ENCODE measurements around the gene NLRP1. TPM values are rescaled to one million over a fixed set of nuclear protein-coding genes. Genes with fewer than 3 reads are reported as not detected.

NLRP1 gene
- total and polyA plus RNA-seq, 7 experiments from 2014 or later = 27.7 to 360 (median 241) TPM

- POLR2A ChIA-PET = interaction anchor here (2.6 kb wide), 1 partner anchor 9 kb away, joined by 9 read pairs; a partner anchor contains a TSS
- no peak overlapping the region for H3K4me3 Mint-ChIP-seq
- H3K4me1 Mint-ChIP-seq = peaks cover 17 to 28% (median 24%) of the 10 kb centered on the region in 7 donors
These were observed 75.5 kb downstream of the NLRP1 start for GRCh38 chr17:5508810-5509209.

GRCh38 chr17:5506307-5506706 is 78.0 kb downstream of the NLRP1 start:
- Mint-ChIP-seq H3K36me3 (peaks cover 7 to 43% (median 24%) of the 10 kb centered on the region in 5 donors), H3K27ac (no peak overlapping the region)

More at GRCh38 chr17:5508810-5509209, 75.5 kb downstream of the NLRP1 start:
- intact Hi-C loops (cut with micrococcal nuclease) = no loop called here
- peaks cover 0 to 36% (median 0%) of the 10 kb centered on the region in 3 experiments for H3K36me3 ChIP-seq (ENCODE audit: control insufficient read depth in 2 of 3, insufficient read depth in 3 of 3, low read length in 3 of 3)
- no peak overlapping the region for H3K27ac ChIP-seq (ENCODE audit: low read depth, low read length)
- no peak for DNase-seq
- CTCF ChIA-PET = no interaction called here
- peaks cover 0 to 7% (median 0%) of the 10 kb centered on the region in 11 donors for H3K9me3 Mint-ChIP-seq
- peak overlapping the region in 4 of 9 donors; percentile 9 to 75 (median 42) for H3K27ac Mint-ChIP-seq
- peaks cover 4 to 52% (median 39%) of the 10 kb centered on the region in 5 donors for H3K36me3 Mint-ChIP-seq
- H3K27me3 ChIP-seq (ENCODE audit: control insufficient read depth in 2 of 2, insufficient read depth in 2 of 2, low read length in 2 of 2) = no peaks in the 10 kb centered on the region
- no peak for ATAC-seq
- no peak overlapping the region for H3K4me3 ChIP-seq (ENCODE audit: low read length)
- H3K9me3 ChIP-seq (ENCODE audit: control insufficient read depth in 2 of 3, low read length in 3 of 3) = no peaks in the 10 kb centered on the region
- H3K27me3 Mint-ChIP-seq = no peaks in the 10 kb centered on the region
- H3K4me1 ChIP-seq (ENCODE audit: control insufficient read depth in 2 of 2, insufficient read depth in 2 of 2, low read length in 2 of 2) = peaks cover 13 to 21% of the 10 kb centered on the region in 2 donors

GRCh38 chr17:5502552-5502951 is 81.8 kb downstream of the NLRP1 start:
- Mint-ChIP-seq H3K4me3 (peak overlapping the region in 1 of 10 donors; percentile 17), H3K27ac (peak overlapping the region in 3 of 9 donors; percentile 21 to 80 (median 29)), H3K4me1 (peaks cover 7 to 30% (median 24%) of the 10 kb centered on the region in 7 donors), H3K27me3 (peaks cover 0 to 2% (median 0%) of the 10 kb centered on the region in 5 donors), H3K36me3 (peaks cover 7 to 33% (median 15%) of the 10 kb centered on the region in 5 donors), H3K9me3 (peaks cover 0 to 2% (median 0%) of the 10 kb centered on the region in 11 donors)
- H3K27ac ChIP-seq (ENCODE audit: low read depth, low read length) = no peak overlapping the region
- no peak overlapping the region for H3K4me3 ChIP-seq (ENCODE audit: low read length)
- H3K36me3 ChIP-seq (ENCODE audit: control insufficient read depth in 2 of 3, insufficient read depth in 3 of 3, low read length in 3 of 3) = peaks cover 0 to 32% (median 0%) of the 10 kb centered on the region in 3 experiments
- intact Hi-C loops (cut with micrococcal nuclease) = loop anchor here in 1 of 2 donors (5.0 kb wide), 2 partner anchors 80 to 1140 kb away; partner anchors contain the start of genes KIAA0753, NLRP1 and TXNDC17
- DNase-seq (no peak), ATAC-seq (no peak)
- no peaks in the 10 kb centered on the region for H3K9me3 ChIP-seq (ENCODE audit: control insufficient read depth in 2 of 3, low read length in 3 of 3)
- no peaks in the 10 kb centered on the region for H3K27me3 ChIP-seq (ENCODE audit: control insufficient read depth in 2 of 2, insufficient read depth in 2 of 2, low read length in 2 of 2)
- ChIA-PET CTCF (no interaction called here), POLR2A (no interaction called here)
- H3K4me1 ChIP-seq (ENCODE audit: control insufficient read depth in 2 of 2, insufficient read depth in 2 of 2, low read length in 2 of 2) = peaks cover 0 to 6% of the 10 kb centered on the region in 2 donors

More at GRCh38 chr17:5506307-5506706, 78.0 kb downstream of the NLRP1 start:
- peaks cover 0 to 2% (median 0%) of the 10 kb centered on the region in 11 donors for H3K9me3 Mint-ChIP-seq
- no peaks in the 10 kb centered on the region for H3K27me3 Mint-ChIP-seq
- peaks cover 0 to 8% (median 4%) of the 10 kb centered on the region in 7 donors for H3K4me1 Mint-ChIP-seq
- no peak overlapping the region for H3K4me3 Mint-ChIP-seq
- intact Hi-C loops (cut with micrococcal nuclease) = no loop called here
- Histone ChIP-seq H3K4me1 (ENCODE audit: control insufficient read depth in 2 of 2, insufficient read depth in 2 of 2, low read length in 2 of 2) (peaks cover 0 to under 1% of the 10 kb centered on the region in 2 donors), H3K9me3 (ENCODE audit: control insufficient read depth in 2 of 3, low read length in 3 of 3) (no peaks in the 10 kb centered on the region), H3K27ac (ENCODE audit: low read depth, low read length) (no peak overlapping the region), H3K36me3 (ENCODE audit: control insufficient read depth in 2 of 3, insufficient read depth in 3 of 3, low read length in 3 of 3) (peaks cover 0 to 50% (median 0%) of the 10 kb centered on the region in 3 experiments), H3K4me3 (ENCODE audit: low read length) (no peak overlapping the region), H3K27me3 (ENCODE audit: control insufficient read depth in 2 of 2, insufficient read depth in 2 of 2, low read length in 2 of 2) (no peaks in the 10 kb centered on the region)
- DNase-seq = no peak
- ChIA-PET CTCF (interaction anchor here (0.7 kb wide), 2 partner anchors 931 to 1671 kb away, joined by 3 read pairs; no protein-coding TSS in a partner anchor), POLR2A (interaction anchor here (0.7 kb wide), 1 partner anchor 56 kb away, joined by 3 read pairs; no protein-coding TSS in a partner anchor)
- ATAC-seq = no peak

- H3K36me3 ChIP-seq (ENCODE audit: control insufficient read depth in 2 of 3, insufficient read depth in 3 of 3, low read length in 3 of 3) = peaks cover 0 to 32% (median 0%) of the 10 kb centered on the region in 3 experiments
- H3K4me1 ChIP-seq (ENCODE audit: control insufficient read depth in 2 of 2, insufficient read depth in 2 of 2, low read length in 2 of 2) = peaks cover 0 to 6% of the 10 kb centered on the region in 2 donors
- H3K27ac ChIP-seq (ENCODE audit: low read depth, low read length) = peak overlapping the region; percentile 69
- H3K4me3 Mint-ChIP-seq = peak overlapping the region; percentile 51 to 99 (median 86)
- H3K9me3 Mint-ChIP-seq = peaks cover 0 to 2% (median 0%) of the 10 kb centered on the region in 11 donors
- H3K4me1 Mint-ChIP-seq = peaks cover 7 to 30% (median 24%) of the 10 kb centered on the region in 7 donors
- no peaks in the 10 kb centered on the region for H3K9me3 ChIP-seq (ENCODE audit: control insufficient read depth in 2 of 3, low read length in 3 of 3)
- H3K4me3 ChIP-seq (ENCODE audit: low read length) = no peak overlapping the region
- peak overlapping the region; percentile 23 to 95 (median 78) for H3K27ac Mint-ChIP-seq
- intact Hi-C loops (cut with micrococcal nuclease) = loop anchor here (1.0 to 5.0 kb wide), 4 partner anchors 12 to 1141 kb away; partner anchors contain the start of genes DERL2 (in 2 of the 2), MIS12 (in 2 of the 2), KIAA0753 (in 1 of the 2) and NLRP1 (in 1 of the 2)
- peaks cover 0 to 3% (median 0%) of the 10 kb centered on the region in 5 donors for H3K27me3 Mint-ChIP-seq
- ChIA-PET CTCF (no interaction called here), POLR2A (interaction anchor here (2.7 kb wide), 1 partner anchor 16 kb away, joined by 34 read pairs; the partner anchor contains the start of genes DERL2 and MIS12)
- H3K36me3 Mint-ChIP-seq = peaks cover 7 to 30% (median 15%) of the 10 kb centered on the region in 5 donors
- DNase-seq (no peak), ATAC-seq (no peak)
- H3K27me3 ChIP-seq (ENCODE audit: control insufficient read depth in 2 of 2, insufficient read depth in 2 of 2, low read length in 2 of 2) = no peaks in the 10 kb centered on the region
These were observed 82.6 kb downstream of the NLRP1 start for GRCh38 chr17:5501685-5502084.

GRCh38 chr17:5500589-5501391 is 83.5 kb downstream of the NLRP1 start:
- intact Hi-C loops (cut with micrococcal nuclease) = loop anchor here (1.0 to 5.0 kb wide), 4 partner anchors 13 to 1142 kb away; partner anchors contain the start of genes DERL2 (in 2 of the 2), MIS12 (in 2 of the 2), KIAA0753 (in 1 of the 2) and NLRP1 (in 1 of the 2)
- peaks cover 0 to 2% (median 0%) of the 10 kb centered on the region in 11 donors for H3K9me3 Mint-ChIP-seq
- H3K27me3 Mint-ChIP-seq = peaks cover 0 to 7% (median 0%) of the 10 kb centered on the region in 5 donors
- peak overlapping the region; percentile 69 to 99 (median 88) for H3K27ac Mint-ChIP-seq
- H3K36me3 ChIP-seq (ENCODE audit: control insufficient read depth in 2 of 3, insufficient read depth in 3 of 3, low read length in 3 of 3) = peaks cover 0 to 30% (median 0%) of the 10 kb centered on the region in 3 experiments
- peak overlapping the region; percentile 69 for H3K27ac ChIP-seq (ENCODE audit: low read depth, low read length)
- H3K4me1 ChIP-seq (ENCODE audit: control insufficient read depth in 2 of 2, insufficient read depth in 2 of 2, low read length in 2 of 2) = peaks cover 0 to 6% of the 10 kb centered on the region in 2 donors
- CTCF ChIA-PET = no interaction called here
- POLR2A ChIA-PET = interaction anchor here (0.8 to 2.7 kb wide), 5 partner anchors 9 to 81 kb away, joined by 3 to 34 read pairs (median 6); partner anchors contain the start of genes DERL2, MIS12, NUP88 and RPAIN
- peaks cover 7 to 30% (median 24%) of the 10 kb centered on the region in 7 donors for H3K4me1 Mint-ChIP-seq
- no peaks in the 10 kb centered on the region for H3K27me3 ChIP-seq (ENCODE audit: control insufficient read depth in 2 of 2, insufficient read depth in 2 of 2, low read length in 2 of 2)
- peak; percentile 94 for ATAC-seq
- H3K4me3 ChIP-seq (ENCODE audit: low read length) = peak overlapping the region; percentile 45
- peaks cover 7 to 29% (median 13%) of the 10 kb centered on the region in 5 donors for H3K36me3 Mint-ChIP-seq
- H3K4me3 Mint-ChIP-seq = peak overlapping the region; percentile 91 to 99 (median 97)
- no peaks in the 10 kb centered on the region for H3K9me3 ChIP-seq (ENCODE audit: control insufficient read depth in 2 of 3, low read length in 3 of 3)
- DNase-seq = peak; percentile 54 to 85 (median 75)

- intact Hi-C loops (cut with micrococcal nuclease) = loop anchor here in 1 of 2 donors (5.0 kb wide), 2 partner anchors 82 to 1142 kb away; partner anchors contain the start of genes KIAA0753, NLRP1 and TXNDC17
- peaks cover 7 to 30% (median 24%) of the 10 kb centered on the region in 7 donors for H3K4me1 Mint-ChIP-seq
- no peaks in the 10 kb centered on the region for H3K9me3 ChIP-seq (ENCODE audit: control insufficient read depth in 2 of 3, low read length in 3 of 3)
- ATAC-seq = no peak
- H3K9me3 Mint-ChIP-seq = peaks cover 0 to 2% (median 0%) of the 10 kb centered on the region in 11 donors
- peak in 2 of 9 donors; percentile 11 to 20 for DNase-seq
- POLR2A ChIA-PET = interaction anchor here (0.6 to 2.7 kb wide), 7 partner anchors 8 to 81 kb away, joined by 3 to 34 read pairs (median 5); partner anchors contain the start of genes DERL2, MIS12, NUP88 and RPAIN
- H3K36me3 ChIP-seq (ENCODE audit: control insufficient read depth in 2 of 3, insufficient read depth in 3 of 3, low read length in 3 of 3) = peaks cover 0 to 24% (median 0%) of the 10 kb centered on the region in 3 experiments
- peaks cover 7 to 26% (median 12%) of the 10 kb centered on the region in 5 donors for H3K36me3 Mint-ChIP-seq
- peak overlapping the region; percentile 69 for H3K27ac ChIP-seq (ENCODE audit: low read depth, low read length)
- peak overlapping the region; percentile 45 for H3K4me3 ChIP-seq (ENCODE audit: low read length)
- no peaks in the 10 kb centered on the region for H3K27me3 ChIP-seq (ENCODE audit: control insufficient read depth in 2 of 2, insufficient read depth in 2 of 2, low read length in 2 of 2)
- H3K4me3 Mint-ChIP-seq = peak overlapping the region; percentile 91 to 99 (median 97)
- CTCF ChIA-PET = interaction anchor here (0.6 kb wide), 1 partner anchor 56 kb away, joined by 3 read pairs; no protein-coding TSS in a partner anchor
- peak overlapping the region; percentile 69 to 99 (median 87) for H3K27ac Mint-ChIP-seq
- peaks cover 0 to 7% (median 0%) of the 10 kb centered on the region in 5 donors for H3K27me3 Mint-ChIP-seq
- peaks cover 0 to 6% of the 10 kb centered on the region in 2 donors for H3K4me1 ChIP-seq (ENCODE audit: control insufficient read depth in 2 of 2, insufficient read depth in 2 of 2, low read length in 2 of 2)
These were observed 84.1 kb downstream of the NLRP1 start for GRCh38 chr17:5500247-5500588.
